Endothelial cell of umbilical vein (primary cell): ENCODE measurements around the gene RPS19BP1.

Experiments
- POLR2A ChIP-seq: IDR thresholded peaks from 2 replicates; pipeline ENCODE4 v1.6.1; 2012; ENCODE audit warnings: low read depth, mild to moderate bottlenecking, control low read depth, low read length
- TF ChIP-seq, protein P1 (sequence below): IDR thresholded peaks from 2 replicates; pipeline ENCODE4 v1.6.1; 2011; ENCODE audit not compliant: insufficient read depth, insufficient read length

DNA sequence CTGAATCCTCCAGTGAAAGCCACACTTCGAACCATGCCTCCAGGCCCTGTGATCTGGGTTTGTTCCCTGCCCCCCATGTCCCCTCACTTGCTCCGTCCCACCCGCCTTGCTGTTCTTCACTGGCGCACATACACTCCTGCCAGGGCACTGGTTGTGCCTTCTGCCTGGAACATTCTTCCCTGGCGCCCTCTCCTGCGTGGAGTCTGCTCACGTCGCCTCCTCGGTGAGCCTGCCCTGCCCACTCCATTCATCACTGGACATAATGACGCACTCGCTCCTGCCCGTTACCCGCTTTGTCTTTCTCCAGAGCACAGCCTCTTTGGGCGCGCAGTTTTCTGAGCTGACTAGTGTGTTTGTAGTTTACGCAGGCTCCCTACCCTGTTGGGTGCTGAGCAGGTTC is 51.5 kb downstream of the RPS19BP1 start:
- TF ChIP-seq POLR2A, result no peak
- TF ChIP-seq, protein P1, sequence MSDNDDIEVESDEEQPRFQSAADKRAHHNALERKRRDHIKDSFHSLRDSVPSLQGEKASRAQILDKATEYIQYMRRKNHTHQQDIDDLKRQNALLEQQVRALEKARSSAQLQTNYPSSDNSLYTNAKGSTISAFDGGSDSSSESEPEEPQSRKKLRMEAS, result no peak
